Ovary (tissue), 3 donors: ENCODE measurements around the gene F13A1.

Experiments
- CTCF ChIP-seq, 3 donors: fragments of 450-650 bp in 2 of 3; fragments of 200-600 bp in 1 of 3; IDR thresholded peaks; one replicate each; pipeline versions ENCODE4 v1.5.1 to v1.8.0; 2016 to 2022; ENCODE audit warnings: antibody characterized with exemption in 3 of 3, mild to moderate bottlenecking in 1 of 3
- EP300 ChIP-seq: sonication (generic); formaldehyde crosslinking; IDR thresholded peaks from one replicate; pipeline ENCODE4 v1.6.1; 2017; ENCODE audit warnings: antibody characterized with exemption
- POLR2A ChIP-seq: fragments of 450-650 bp; IDR thresholded peaks from one replicate; pipeline ENCODE4 v1.6.1; 2017; ENCODE audit warnings: antibody characterized with exemption, mild to moderate bottlenecking, moderate library complexity
- donor health status: DM: no; HTN: no; CAD: no.

GRCh38 chr6:6366803-6367202, 46.3 kb upstream of the F13A1 start:
- TF ChIP-seq POLR2A, result no peak
- TF ChIP-seq CTCF (IDR thresholded peaks at IDR 0.05), result no peak
- TF ChIP-seq EP300, result no peak
